ENCODE measurements around the gene ANKH.

- TF ChIP-seq POLR2A (IDR thresholded peaks at IDR 0.05) (peak in 1 of 3 donors; percentile 30), POLR2AphosphoS5 (IDR thresholded peaks at IDR 0.05) (peak; percentile 56 to 79 (median 73))
- TF ChIP-seq, protein P1, sequence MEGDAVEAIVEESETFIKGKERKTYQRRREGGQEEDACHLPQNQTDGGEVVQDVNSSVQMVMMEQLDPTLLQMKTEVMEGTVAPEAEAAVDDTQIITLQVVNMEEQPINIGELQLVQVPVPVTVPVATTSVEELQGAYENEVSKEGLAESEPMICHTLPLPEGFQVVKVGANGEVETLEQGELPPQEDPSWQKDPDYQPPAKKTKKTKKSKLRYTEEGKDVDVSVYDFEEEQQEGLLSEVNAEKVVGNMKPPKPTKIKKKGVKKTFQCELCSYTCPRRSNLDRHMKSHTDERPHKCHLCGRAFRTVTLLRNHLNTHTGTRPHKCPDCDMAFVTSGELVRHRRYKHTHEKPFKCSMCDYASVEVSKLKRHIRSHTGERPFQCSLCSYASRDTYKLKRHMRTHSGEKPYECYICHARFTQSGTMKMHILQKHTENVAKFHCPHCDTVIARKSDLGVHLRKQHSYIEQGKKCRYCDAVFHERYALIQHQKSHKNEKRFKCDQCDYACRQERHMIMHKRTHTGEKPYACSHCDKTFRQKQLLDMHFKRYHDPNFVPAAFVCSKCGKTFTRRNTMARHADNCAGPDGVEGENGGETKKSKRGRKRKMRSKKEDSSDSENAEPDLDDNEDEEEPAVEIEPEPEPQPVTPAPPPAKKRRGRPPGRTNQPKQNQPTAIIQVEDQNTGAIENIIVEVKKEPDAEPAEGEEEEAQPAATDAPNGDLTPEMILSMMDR (IDR thresholded peaks at IDR 0.05 in 8 of 11, conservative IDR thresholded peaks at IDR 0.05 in 3 of 11) = peak in 4 of 11 experiments; percentile 16 to 31 (median 20)
These were observed 752 bp upstream of the ANKH start for GRCh38 chr5:14872070-14872989.
